H1 (cell line): ENCODE results near the gene CAMK2D. TPM values are rescaled to one million over a fixed set of nuclear protein-coding genes. Genes with fewer than 3 reads are reported as not detected.

Source experiments
- CTCF ChIA-PET: fragments of 300-600 bp; sonication (Branson Sonifier 250); formaldehyde crosslinking; loops from one replicate; lab custom pipeline; 2021; ENCODE audit not compliant: partially characterized antibody; lab: Charles Lee
- POLR2A ChIA-PET: fragments of 300-600 bp; sonication (Branson Sonifier 250); formaldehyde crosslinking; loops from one replicate; lab custom pipeline; 2021; ENCODE audit warnings: inconsistent platforms; ENCODE audit not compliant: partially characterized antibody; lab: Charles Lee
- DNase-seq, 2 experiments: peaks; one replicate each; pipeline versions ENCODE4 v3.0.0 to v3.0.0-alpha.2; 2010 to 2022; ENCODE audit warnings: low spot score in 2 of 2, low read depth in 1 of 2, mixed read lengths in 1 of 2
- FAIRE-seq: peaks from 2 replicates; lab custom pipeline; 2011; peaks lifted over from hg19 to GRCh38; lab: Jason Lieb, UNC
- H2AFZ ChIP-seq: 2 replicates; pipeline ENCODE4 v1.8.1; 2012; ENCODE audit warnings: low read length, inconsistent platforms
- H2AK5ac ChIP-seq: 2 replicates; pipeline ENCODE4 v1.6.1; 2013; ENCODE audit warnings: low read depth, low read length
- H2BK120ac ChIP-seq: replicated peaks from 2 replicates; pipeline ENCODE3; 2013; ENCODE audit warnings: low read depth, low read length, inconsistent platforms
- H2BK12ac ChIP-seq: 2 replicates; pipeline ENCODE4 v1.6.1; 2013; ENCODE audit warnings: low read depth, low read length
- H2BK15ac ChIP-seq: 2 replicates; pipeline ENCODE4 v1.6.1; 2013; ENCODE audit warnings: low read length
- H2BK20ac ChIP-seq: 2 replicates; pipeline ENCODE4 v1.6.1; 2013; ENCODE audit warnings: low read length
- H2BK5ac ChIP-seq: 2 replicates; pipeline ENCODE4 v1.6.1; 2013; ENCODE audit warnings: low read depth, low read length
- H3K14ac ChIP-seq: 2 replicates; pipeline ENCODE4 v1.6.1; 2013; ENCODE audit warnings: inconsistent platforms; ENCODE audit not compliant: insufficient read length
- H3K18ac ChIP-seq: 2 replicates; pipeline ENCODE4 v1.6.1; 2013; ENCODE audit warnings: low read length; ENCODE audit errors: extremely low read depth
- H3K23ac ChIP-seq: 2 replicates; pipeline ENCODE4 v1.6.1; 2013; ENCODE audit warnings: inconsistent platforms; ENCODE audit not compliant: insufficient read length
- H3K23me2 ChIP-seq: 2 replicates; pipeline ENCODE4 v1.6.1; 2013; ENCODE audit warnings: low read depth, low read length
- H3K27ac ChIP-seq: 2 replicates; pipeline ENCODE4 v1.6.1; 2011; ENCODE audit warnings: low read depth, low read length, inconsistent platforms
- H3K27me3 ChIP-seq, 4 experiments: replicated peaks in 1 of 4; 1 replicate in 1 of 4; 2 replicates in 3 of 4; pipeline versions ENCODE4 v1.6.1 to v1.8.1; 2011 to 2013; ENCODE audit warnings: low read length in 3 of 4, mild to moderate bottlenecking in 3 of 4, inconsistent platforms in 2 of 4, mixed read lengths in 2 of 4, moderate library complexity in 1 of 4; ENCODE audit not compliant: control insufficient read depth in 3 of 4, insufficient read depth in 3 of 4; ENCODE audit errors: extremely low read depth in 1 of 4
- H3K36me3 ChIP-seq, 4 experiments: 2 replicates each; pipeline versions ENCODE4 v1.6.1 to v1.8.1; 2011 to 2013; ENCODE audit warnings: mild to moderate bottlenecking in 4 of 4, low read length in 3 of 4, moderate library complexity in 2 of 4, control low read depth in 1 of 4, inconsistent platforms in 1 of 4; ENCODE audit not compliant: insufficient read depth in 4 of 4, control insufficient read depth in 2 of 4
- H3K4ac ChIP-seq: replicated peaks from 2 replicates; pipeline ENCODE3; 2013; ENCODE audit warnings: low read length, low read depth, mixed read lengths, inconsistent platforms; ENCODE audit not compliant: insufficient read length
- H3K4me1 ChIP-seq, 4 experiments: replicated peaks in 1 of 4; 1 replicate in 1 of 4; 2 replicates in 3 of 4; pipeline versions ENCODE4 v1.6.1 to v1.8.1; 2011 to 2013; ENCODE audit warnings: low read length in 3 of 4, inconsistent platforms in 2 of 4, mixed read lengths in 1 of 4; ENCODE audit not compliant: insufficient read depth in 4 of 4, control insufficient read depth in 3 of 4
- H3K4me2 ChIP-seq, 2 experiments: 2 replicates each; pipeline versions ENCODE4 v1.6.1 to v1.8.1; 2011 to 2013; ENCODE audit warnings: low read depth in 2 of 2, low read length in 2 of 2, control low read depth in 1 of 2, inconsistent platforms in 1 of 2, mild to moderate bottlenecking in 1 of 2; ENCODE audit not compliant: insufficient read depth in 1 of 2
- H3K4me3 ChIP-seq, 4 experiments: fragments of 200-600, 300-600 bp in 1 of 4; sonication (generic), shearing (Covaris generic), sonication (Bioruptor Twin) in 1 of 4; 2 replicates each; pipeline versions ENCODE4 v1.5.1 to v1.8.1; 2011 to 2016; ENCODE audit warnings: low read length in 4 of 4, low read depth in 3 of 4, control low read depth in 2 of 4, inconsistent platforms in 2 of 4, mild to moderate bottlenecking in 2 of 4, mixed read lengths in 1 of 4, moderate library complexity in 1 of 4; ENCODE audit not compliant: insufficient read depth in 2 of 4; ENCODE audit errors: extremely low read depth in 1 of 4
- H3K56ac ChIP-seq: replicated peaks from 2 replicates; pipeline ENCODE3; 2013; ENCODE audit warnings: low read depth, mild to moderate bottlenecking, mixed read lengths, low read length, inconsistent platforms; ENCODE audit not compliant: insufficient read length
- H3K79me1 ChIP-seq: 2 replicates; pipeline ENCODE4 v1.6.1; 2013; ENCODE audit warnings: low read depth, low read length, control low read depth
- H3K79me2 ChIP-seq, 2 experiments: 2 replicates each; pipeline versions ENCODE4 v1.6.1 to v1.8.1; 2012 to 2013; ENCODE audit warnings: low read length in 2 of 2, mild to moderate bottlenecking in 2 of 2, inconsistent platforms in 1 of 2; ENCODE audit not compliant: insufficient read depth in 2 of 2, control insufficient read depth in 1 of 2
- H3K9ac ChIP-seq, 4 experiments: replicated peaks in 1 of 4; 1 replicate in 1 of 4; 2 replicates in 3 of 4; pipeline versions ENCODE4 v1.6.1 to v1.8.1; 2011 to 2013; ENCODE audit warnings: low read depth in 3 of 4, low read length in 3 of 4, control low read depth in 2 of 4, mild to moderate bottlenecking in 2 of 4, moderate library complexity in 2 of 4, inconsistent platforms in 1 of 4; ENCODE audit errors: extremely low read depth in 1 of 4
- H3K9me3 ChIP-seq, 2 experiments: 2 replicates each; pipeline versions ENCODE4 v1.6.1 to v1.8.1; 2012 to 2013; ENCODE audit warnings: mild to moderate bottlenecking in 2 of 2, moderate library complexity in 2 of 2, control low read depth in 1 of 2, inconsistent platforms in 1 of 2, low read depth in 1 of 2, low read length in 1 of 2, mixed read lengths in 1 of 2; ENCODE audit not compliant: insufficient read depth in 2 of 2
- H4K20me1 ChIP-seq, 2 experiments: replicated peaks in 1 of 2; 2 replicates each; pipeline versions ENCODE3 to v1.8.1; 2011 to 2013; ENCODE audit warnings: inconsistent platforms in 2 of 2, low read length in 2 of 2, mild to moderate bottlenecking in 1 of 2; ENCODE audit not compliant: insufficient read depth in 2 of 2, control insufficient read depth in 1 of 2
- H4K5ac ChIP-seq: 2 replicates; pipeline ENCODE4 v1.6.1; 2013; ENCODE audit warnings: low read length, low read depth, mixed read lengths, inconsistent platforms; ENCODE audit not compliant: insufficient read length
- H4K8ac ChIP-seq: 2 replicates; pipeline ENCODE4 v1.8.0; 2013; ENCODE audit warnings: mild to moderate bottlenecking, moderate library complexity, low read length, inconsistent platforms; ENCODE audit not compliant: insufficient read depth; ENCODE audit errors: extremely low read depth
- H4K91ac ChIP-seq: replicated peaks from 2 replicates; pipeline ENCODE3; 2013; ENCODE audit warnings: low read length, mixed read lengths, inconsistent platforms; ENCODE audit not compliant: insufficient read length
- ASH2L ChIP-seq: fragments of 200-600, 300-600 bp; sonication (generic); IDR thresholded peaks from one replicate; pipeline ENCODE4 v1.7.1; 2017; ENCODE audit warnings: low read length
- ATF3 ChIP-seq: IDR thresholded peaks from 2 replicates; pipeline ENCODE4 v1.6.1; 2011; ENCODE audit warnings: low read depth, mild to moderate bottlenecking, low read length; ENCODE audit not compliant: insufficient read depth
- CEBPB ChIP-seq: IDR thresholded peaks from 2 replicates; pipeline ENCODE4 v1.6.1; 2012; ENCODE audit warnings: low read depth, low read length
- EGR1 ChIP-seq: IDR thresholded peaks from 2 replicates; pipeline ENCODE4 v1.6.1; 2011; ENCODE audit warnings: low read depth, low read length, borderline replicate concordance
- GTF2F1 ChIP-seq: IDR thresholded peaks from 2 replicates; pipeline ENCODE4 v1.6.1; 2012; ENCODE audit warnings: low read depth, low read length, improper control_type of control experiment, borderline replicate concordance
- KDM1A ChIP-seq: fragments of 200-600, 300-600 bp; sonication (generic); IDR thresholded peaks from 2 replicates; pipeline ENCODE4 v1.7.1; 2016; ENCODE audit warnings: mild to moderate bottlenecking, low read length, borderline replicate concordance
- KDM5A ChIP-seq: fragments of 200-600 bp; IDR thresholded peaks from 2 replicates; pipeline ENCODE4 v1.7.1; 2012; ENCODE audit warnings: mild to moderate bottlenecking, low read length, inconsistent platforms, mixed read lengths
- POLR2A ChIP-seq, 2 experiments: IDR thresholded peaks; 1 replicate in 1 of 2; 2 replicates in 1 of 2; pipeline ENCODE4 v1.6.1; 2011; ENCODE audit warnings: low read depth in 2 of 2, low read length in 2 of 2, mild to moderate bottlenecking in 2 of 2; ENCODE audit errors: control extremely low read depth in 1 of 2
- RBBP5 ChIP-seq: IDR thresholded peaks from 2 replicates; pipeline ENCODE4 v1.7.1; 2012; ENCODE audit warnings: low read depth, mild to moderate bottlenecking, inconsistent platforms, low read length, moderate library complexity, borderline replicate concordance
- SP1 ChIP-seq: IDR thresholded peaks from 2 replicates; pipeline ENCODE4 v1.6.1; 2011; ENCODE audit warnings: low read depth, low read length
- SP2 ChIP-seq: IDR thresholded peaks from 2 replicates; pipeline ENCODE4 v1.6.1; 2012; ENCODE audit warnings: mild to moderate bottlenecking, low read length, inconsistent platforms
- TAF1 ChIP-seq: IDR thresholded peaks from 2 replicates; pipeline ENCODE4 v1.6.1; 2011; ENCODE audit warnings: mild to moderate bottlenecking, low read depth, low read length
- WGBS, 2 experiments: shearing (Covaris generic) in 1 of 2; methylation state at CpG; one replicate each; pipeline versions ENCODE4 v1.1.6 to v1.1.7; 2013 to 2015; ENCODE audit warnings: low lambda C conversion rate in 2 of 2, mixed read lengths in 2 of 2, inconsistent platforms in 1 of 2, low coverage in 1 of 2, missing lambda C conversion rate in 1 of 2; ENCODE audit not compliant: insufficient replicate concordance in 2 of 2, insufficient coverage in 1 of 2, insufficient read length in 1 of 2; ENCODE audit errors: extremely low coverage in 1 of 2, missing lambda C conversion rate in 1 of 2; 5-methylcytosine and 5-hydroxymethylcytosine counted together
- polyA plus RNA-seq, 7 experiments: library from polyadenylated mRNA; depleted of rRNA in 3 of 7; stranded (reverse) in 5 of 7; unstranded in 2 of 7; fragments of >200 nt in 5 of 7; fragments of 200-250 nt in 2 of 7; gene quantifications; 1 replicate in 5 of 7; 2 replicates in 1 of 7; 4 replicates in 1 of 7; pipeline versions ENCODE4 v1.2.1 to v1.2.3, GENCODE V29; 2011 to 2013; ENCODE audit warnings: missing spikeins in 2 of 7, mixed read lengths in 2 of 7
- total RNA-seq: library from RNA; stranded (reverse); fragmentation: NEBNext Ultra II Directional; extraction: Animal tissue kit (Norgen Biotek cat#: 25700); gene quantifications from 2 replicates; pipeline ENCODE4 v1.2.1, GENCODE V29; 2021

CAMK2D gene
- total and polyA plus RNA-seq, 2 of the 8 experiments (the other 6 are each of a cell fraction or from before 2014, with no cell fraction given): 3.2 to 7.0 TPM

DNA sequence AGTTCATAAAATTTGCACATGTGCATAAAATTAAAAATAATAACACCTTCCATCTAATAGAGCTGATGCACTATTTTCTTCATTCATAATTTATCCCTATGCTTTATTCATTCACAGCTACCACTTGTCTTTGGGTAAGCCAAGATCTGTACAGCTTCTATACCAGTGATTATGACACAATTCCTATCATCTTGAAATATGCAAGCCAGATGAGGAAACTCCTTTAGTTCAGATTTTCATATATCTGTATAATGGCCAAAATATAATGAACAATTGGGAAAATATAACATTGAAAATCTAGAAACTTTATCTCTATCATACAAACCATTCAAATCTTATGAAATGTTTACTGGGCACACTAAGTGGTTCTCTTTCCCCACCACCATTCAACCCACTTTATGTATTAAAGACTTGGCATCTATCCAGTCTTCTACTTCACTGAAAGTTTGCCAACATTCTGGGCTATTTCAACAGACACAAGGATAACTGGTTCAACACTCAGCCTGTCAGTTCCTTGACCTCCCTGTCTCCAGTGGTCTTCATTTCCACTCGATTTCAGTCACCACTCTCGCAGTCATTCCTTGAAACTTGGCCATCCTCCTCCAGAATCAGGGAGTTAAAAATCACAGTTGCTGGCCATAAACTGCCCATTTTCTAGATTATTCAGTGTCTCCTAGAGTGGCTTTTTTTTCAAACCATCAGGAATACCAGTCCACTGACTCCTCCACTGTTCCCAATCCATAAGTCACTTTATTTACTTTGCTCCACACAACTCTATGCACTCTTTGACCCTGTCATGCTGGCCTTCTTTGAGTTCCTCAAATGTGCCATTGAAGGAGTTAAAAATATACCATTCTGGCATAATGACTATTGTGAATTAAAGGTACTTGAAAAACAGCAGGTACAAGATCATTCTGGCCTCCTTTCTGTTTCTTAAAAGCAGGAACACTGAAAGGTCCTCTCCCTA is 85.5 kb downstream of the CAMK2D start:
- H3K79me1 ChIP-seq: no peaks in the 10 kb centered on the region
- ChIA-PET POLR2A (no interaction called here), CTCF (interaction anchor here (0.6 to 0.8 kb wide), 2 partner anchors 84 to 414 kb away, joined by 3 to 4 read pairs; no protein-coding TSS in a partner anchor)
- H4K8ac ChIP-seq: no peak overlapping the region
- no peak overlapping the region for H3K4me3 ChIP-seq
- no peaks in the 10 kb centered on the region for H3K36me3 ChIP-seq
- H3K56ac ChIP-seq: no peak overlapping the region
- no peaks in the 10 kb centered on the region for H3K27me3 ChIP-seq
- 94% methylated on average over 2 of the region's 2 CpGs; no CpG with 5 or more reads in 1 of the 2 experiments for WGBS, 2 experiments
- H3K4me2 ChIP-seq: no peak overlapping the region
- H3K23ac ChIP-seq: no peak overlapping the region
- H3K4ac ChIP-seq: no peak overlapping the region
- no peak overlapping the region for H4K5ac ChIP-seq
- no peak for FAIRE-seq
- H2BK15ac ChIP-seq: no peak overlapping the region
- H2AFZ ChIP-seq: no peak overlapping the region
- no peaks in the 10 kb centered on the region for H3K23me2 ChIP-seq
- H2BK20ac ChIP-seq: no peak overlapping the region
- no peaks in the 10 kb centered on the region for H3K4me1 ChIP-seq
- H3K9ac ChIP-seq: no peak overlapping the region
- no peak overlapping the region for H3K14ac ChIP-seq
- no peak overlapping the region for H2BK120ac ChIP-seq
- H2AK5ac ChIP-seq: no peak overlapping the region
- no peak overlapping the region for H2BK5ac ChIP-seq
- no peaks in the 10 kb centered on the region for H4K20me1 ChIP-seq
- H3K18ac ChIP-seq: no peak overlapping the region
- H2BK12ac ChIP-seq: no peak overlapping the region
- DNase-seq: no peak
- H3K27ac ChIP-seq: no peak overlapping the region
- H3K79me2 ChIP-seq: no peaks in the 10 kb centered on the region
- H3K9me3 ChIP-seq: no peaks in the 10 kb centered on the region
- H4K91ac ChIP-seq: no peak overlapping the region
- TF ChIP-seq GTF2F1 (no peak), SP1 (no peak), ATF3 (no peak), KDM5A (no peak), SP2 (no peak), CEBPB (no peak), KDM1A (no peak), TAF1 (no peak), ASH2L (no peak), POLR2A (IDR thresholded peaks at IDR 0.05; ENCODE audit: control extremely low read depth in 1 of 2, low read depth in 2 of 2, low read length in 2 of 2) (no peak), RBBP5 (no peak), EGR1 (no peak)
